SH-SY5Y (cell line): ENCODE measurements around the gene DNAH9.

ENCODE experiments used
- GATA2 ChIP-seq: IDR thresholded peaks from 2 replicates; pipeline ENCODE4 v1.6.1; 2011; ENCODE audit warnings: mild to moderate bottlenecking, low read depth, low read length
- GATA3 ChIP-seq: IDR thresholded peaks from 2 replicates; pipeline ENCODE4 v1.6.1; 2011; ENCODE audit warnings: low read depth, mild to moderate bottlenecking, low read length, moderate library complexity

- TF ChIP-seq GATA3 (no peak), GATA2 (no peak)
These were observed 342.6 kb downstream of the DNAH9 start for GRCh38 chr17:11940904-11941303.
